ENCODE measurements around the gene CSN2. TPM values are rescaled to one million over a fixed set of nuclear protein-coding genes. Genes with fewer than 3 reads are reported as not detected.

Gene CSN2
- total RNA-seq, 1 experiment from 2014 or later = not detected

- ChIA-PET POLR2A (ENCODE audit: low non-redundant PET) (no interaction called here), CTCF (no interaction called here)
- TF ChIP-seq CTCF (conservative IDR thresholded peaks at IDR 0.05; ENCODE audit: low read depth, low read length) = no peak
- no peak for TF ChIP-seq EZH2 (IDR thresholded peaks at IDR 0.05; ENCODE audit: borderline replicate concordance, low read depth, low read length, poor library complexity, severe bottlenecking)
- peak; percentile 0 for DNase-seq (ENCODE audit: low spot score)
- H3K4me3 ChIP-seq (ENCODE audit: low read depth, low read length, poor library complexity, severe bottlenecking) = no peak overlapping the region
- no peaks in the 10 kb centered on the region for H3K27me3 ChIP-seq (replicated peaks; ENCODE audit: insufficient read depth, low read depth, low read length, poor library complexity)
- no peaks in the 10 kb centered on the region for H3K36me3 ChIP-seq (ENCODE audit: insufficient read depth, low read length, poor library complexity, severe bottlenecking)
- no peaks in the 10 kb centered on the region for H3K4me1 ChIP-seq (ENCODE audit: insufficient read depth, low read length, poor library complexity, severe bottlenecking)
- intact Hi-C loops (cut with micrococcal nuclease; ENCODE audit: unreplicated experiment) = no loop called here
- no peak overlapping the region for H3K27ac ChIP-seq (ENCODE audit: low read depth, low read length, poor library complexity, severe bottlenecking)
- no peaks in the 10 kb centered on the region for H3K9me3 ChIP-seq (ENCODE audit: low read depth, low read length, poor library complexity, severe bottlenecking)
- no TSS peak for BruUV-seq (replicated peaks)
These were observed 18.5 kb upstream of the CSN2 start for GRCh38 chr4:69984030-69984443.

GRCh38 chr4:69977582-69977981 is 12.1 kb upstream of the CSN2 start:
- Histone ChIP-seq H3K9me3 (ENCODE audit: low read depth, low read length, poor library complexity, severe bottlenecking) (no peaks in the 10 kb centered on the region), H3K36me3 (ENCODE audit: insufficient read depth, low read length, poor library complexity, severe bottlenecking) (no peaks in the 10 kb centered on the region), H3K27me3 (replicated peaks; ENCODE audit: insufficient read depth, low read depth, low read length, poor library complexity) (no peaks in the 10 kb centered on the region), H3K4me3 (ENCODE audit: low read depth, low read length, poor library complexity, severe bottlenecking) (no peak overlapping the region), H3K4me1 (ENCODE audit: insufficient read depth, low read length, poor library complexity, severe bottlenecking) (no peaks in the 10 kb centered on the region), H3K27ac (ENCODE audit: low read depth, low read length, poor library complexity, severe bottlenecking) (no peak overlapping the region)
- TF ChIP-seq CTCF (conservative IDR thresholded peaks at IDR 0.05; ENCODE audit: low read depth, low read length) (no peak), EZH2 (IDR thresholded peaks at IDR 0.05; ENCODE audit: borderline replicate concordance, low read depth, low read length, poor library complexity, severe bottlenecking) (no peak)
- ChIA-PET CTCF (no interaction called here), POLR2A (ENCODE audit: low non-redundant PET) (no interaction called here)
- intact Hi-C loops (cut with micrococcal nuclease; ENCODE audit: unreplicated experiment) = no loop called here
- DNase-seq (ENCODE audit: low spot score) = no peak
- BruUV-seq (replicated peaks) = no TSS peak

- CTCF ChIA-PET = no interaction called here
- no peak for TF ChIP-seq CTCF (conservative IDR thresholded peaks at IDR 0.05; ENCODE audit: low read depth, low read length)
- TF ChIP-seq EZH2 (IDR thresholded peaks at IDR 0.05; ENCODE audit: borderline replicate concordance, low read depth, low read length, poor library complexity, severe bottlenecking) = no peak
- H3K9me3 ChIP-seq (ENCODE audit: low read depth, low read length, poor library complexity, severe bottlenecking) = no peaks in the 10 kb centered on the region
- H3K27me3 ChIP-seq (replicated peaks; ENCODE audit: insufficient read depth, low read depth, low read length, poor library complexity) = no peaks in the 10 kb centered on the region
- H3K27ac ChIP-seq (ENCODE audit: low read depth, low read length, poor library complexity, severe bottlenecking) = no peak overlapping the region
- no peak overlapping the region for H3K4me3 ChIP-seq (ENCODE audit: low read depth, low read length, poor library complexity, severe bottlenecking)
- no peak for DNase-seq (ENCODE audit: low spot score)
- intact Hi-C loops (cut with micrococcal nuclease; ENCODE audit: unreplicated experiment) = no loop called here
- H3K4me1 ChIP-seq (ENCODE audit: insufficient read depth, low read length, poor library complexity, severe bottlenecking) = no peaks in the 10 kb centered on the region
- no TSS peak for BruUV-seq (replicated peaks)
- POLR2A ChIA-PET (ENCODE audit: low non-redundant PET) = no interaction called here
- no peaks in the 10 kb centered on the region for H3K36me3 ChIP-seq (ENCODE audit: insufficient read depth, low read length, poor library complexity, severe bottlenecking)
These were observed 9.1 kb upstream of the CSN2 start for GRCh38 chr4:69974631-69975030.
